Measurements from ENCODE around the gene IGFL1.
"Not testable (repeated sequence)": the region's sequence is repeated elsewhere in the genome, so short reads cannot be mapped to it uniquely, and the experiment has no call there.

IGFL1 gene

GRCh38 chr19:46202872-46203860 lies 26.4 kb upstream of the IGFL1 start:
- no peak for DNase-seq

- no peak for DNase-seq
Observed at GRCh38 chr19:46204008-46204407, 25.5 kb upstream of the IGFL1 start.

- DNase-seq, result no peak
Observed at GRCh38 chr19:46205183-46205984, 24.2 kb upstream of the IGFL1 start.

GRCh38 chr19:46206176-46206575 lies 23.4 kb upstream of the IGFL1 start:
- no peak for DNase-seq

GRCh38 chr19:46206682-46207081 lies 22.9 kb upstream of the IGFL1 start:
- no peak for DNase-seq

GRCh38 chr19:46207858-46208257 lies 21.7 kb upstream of the IGFL1 start:
- DNase-seq, result not testable (repeated sequence)

GRCh38 chr19:46209051-46209450 lies 20.5 kb upstream of the IGFL1 start:
- DNase-seq, result no peak

- no peak for DNase-seq
Observed at GRCh38 chr19:46209472-46209871, 20.1 kb upstream of the IGFL1 start.

- no peak for DNase-seq
Observed at GRCh38 chr19:46210669-46211068, 18.9 kb upstream of the IGFL1 start.

GRCh38 chr19:46211201-46211881 lies 18.2 kb upstream of the IGFL1 start:
- no peak for DNase-seq

GRCh38 chr19:46212592-46212991 lies 16.9 kb upstream of the IGFL1 start:
- not testable (repeated sequence) for DNase-seq

GRCh38 chr19:46213156-46213555 lies 16.4 kb upstream of the IGFL1 start:
- DNase-seq, result no peak

- no peak for DNase-seq
Observed at GRCh38 chr19:46213806-46214205, 15.7 kb upstream of the IGFL1 start.

- no peak for DNase-seq
Observed at GRCh38 chr19:46216612-46217011, 12.9 kb upstream of the IGFL1 start.

GRCh38 chr19:46217476-46217875 lies 12.1 kb upstream of the IGFL1 start:
- DNase-seq, result no peak

GRCh38 chr19:46218160-46218559 lies 11.4 kb upstream of the IGFL1 start:
- peak; percentile 57 for DNase-seq

- DNase-seq, result no peak
Observed at GRCh38 chr19:46220038-46220615, 9.4 kb upstream of the IGFL1 start.

- DNase-seq, result no peak
Observed at GRCh38 chr19:46221152-46221551, 8.4 kb upstream of the IGFL1 start.

GRCh38 chr19:46221981-46222610 lies 7.4 kb upstream of the IGFL1 start:
- no peak for DNase-seq

GRCh38 chr19:46223787-46224186 lies 5.8 kb upstream of the IGFL1 start:
- not testable (repeated sequence) for DNase-seq

- DNase-seq, result no peak
Observed at GRCh38 chr19:46224773-46225172, 4.8 kb upstream of the IGFL1 start.

- no peak for DNase-seq
Observed at GRCh38 chr19:46225558-46226004, 4.0 kb upstream of the IGFL1 start.
